Parathyroid adenoma (tissue), 2 donors: Measurements from ENCODE around the gene PPP2R5E.
A peak's percentile ranks its signal among the peaks of the same experiment; 100 is the strongest.

Source experiments
- H2AFZ ChIP-seq: fragments of 300-600 bp; sonication (generic); one replicate; pipeline ENCODE4 v1.7.0; 2017; ENCODE audit warnings: antibody characterized with exemption, mild to moderate bottlenecking
- H3K27ac ChIP-seq: fragments of 300-600 bp; sonication (generic); one replicate; pipeline ENCODE4 v1.7.0; 2017
- H3K27me3 ChIP-seq: fragments of 300-600 bp; sonication (generic); one replicate; pipeline ENCODE4 v1.7.0; 2017; ENCODE audit warnings: low read length; ENCODE audit not compliant: control insufficient read depth, insufficient read depth
- H3K36me3 ChIP-seq: fragments of 300-600 bp; sonication (generic); one replicate; pipeline ENCODE4 v1.7.0; 2017; ENCODE audit warnings: low read length; ENCODE audit not compliant: control insufficient read depth, insufficient read depth
- H3K4me1 ChIP-seq: fragments of 300-600 bp; sonication (generic); one replicate; pipeline ENCODE4 v1.7.0; 2017; ENCODE audit warnings: control low read depth
- H3K4me2 ChIP-seq: fragments of 300-600 bp; sonication (generic); one replicate; pipeline ENCODE4 v1.7.0; 2017; ENCODE audit warnings: low read length
- H3K4me3 ChIP-seq: fragments of 300-600 bp; sonication (generic); one replicate; pipeline ENCODE4 v1.7.0; 2017; ENCODE audit warnings: low read depth, low read length
- H3K79me2 ChIP-seq: fragments of 300-600 bp; sonication (generic); one replicate; pipeline ENCODE4 v1.7.0; 2017; ENCODE audit warnings: control low read depth
- H3K9ac ChIP-seq: fragments of 300-600 bp; sonication (generic); one replicate; pipeline ENCODE4 v1.7.0; 2017; ENCODE audit warnings: mild to moderate bottlenecking
- H3K9me3 ChIP-seq: fragments of 300-600 bp; sonication (generic); one replicate; pipeline ENCODE4 v1.7.0; 2017; ENCODE audit warnings: low read length; ENCODE audit not compliant: control insufficient read depth
- CTCF ChIP-seq: fragments of 300-600 bp; sonication (generic); IDR thresholded peaks from one replicate; pipeline ENCODE4 v1.7.0; 2017; ENCODE audit warnings: antibody characterized with exemption, mild to moderate bottlenecking
- donor health status: primary hyperparathyroidism.

The PPP2R5E gene

GRCh38 chr14:63472986-63473788 lies 70.0 kb downstream of the PPP2R5E start:
- no peak overlapping the region for H3K4me3 ChIP-seq
- no peak for TF ChIP-seq CTCF
- H3K4me1 ChIP-seq: peaks cover 5% of the 10 kb centered on the region
- no peaks in the 10 kb centered on the region for H3K9me3 ChIP-seq
- H3K4me2 ChIP-seq: no peak overlapping the region
- no peaks in the 10 kb centered on the region for H3K27me3 ChIP-seq
- no peak overlapping the region for H3K27ac ChIP-seq
- H2AFZ ChIP-seq: no peak overlapping the region
- H3K36me3 ChIP-seq: no peaks in the 10 kb centered on the region
- H3K9ac ChIP-seq: no peak overlapping the region
- no peaks in the 10 kb centered on the region for H3K79me2 ChIP-seq

GRCh38 chr14:63470962-63471793 lies 72.0 kb downstream of the PPP2R5E start:
- H3K9me3 ChIP-seq: no peaks in the 10 kb centered on the region
- TF ChIP-seq CTCF: no peak
- H3K4me1 ChIP-seq: peaks cover 8% of the 10 kb centered on the region
- no peaks in the 10 kb centered on the region for H3K36me3 ChIP-seq
- H3K79me2 ChIP-seq: no peaks in the 10 kb centered on the region
- H3K4me3 ChIP-seq: no peak overlapping the region
- H3K27ac ChIP-seq: no peak overlapping the region
- no peak overlapping the region for H3K9ac ChIP-seq
- no peak overlapping the region for H2AFZ ChIP-seq
- no peak overlapping the region for H3K4me2 ChIP-seq
- no peaks in the 10 kb centered on the region for H3K27me3 ChIP-seq

- Histone ChIP-seq H3K27ac (peak overlapping the region; percentile 33), H3K9me3 (no peaks in the 10 kb centered on the region), H3K4me3 (peak overlapping the region; percentile 20), H3K36me3 (no peaks in the 10 kb centered on the region), H3K4me2 (no peak overlapping the region), H3K4me1 (peaks cover 8% of the 10 kb centered on the region), H3K79me2 (peaks cover 11% of the 10 kb centered on the region), H2AFZ (no peak overlapping the region), H3K27me3 (no peaks in the 10 kb centered on the region), H3K9ac (no peak overlapping the region)
- TF ChIP-seq CTCF: no peak
Measured at GRCh38 chr14:63468294-63468693, 74.9 kb downstream of the PPP2R5E start.

DNA sequence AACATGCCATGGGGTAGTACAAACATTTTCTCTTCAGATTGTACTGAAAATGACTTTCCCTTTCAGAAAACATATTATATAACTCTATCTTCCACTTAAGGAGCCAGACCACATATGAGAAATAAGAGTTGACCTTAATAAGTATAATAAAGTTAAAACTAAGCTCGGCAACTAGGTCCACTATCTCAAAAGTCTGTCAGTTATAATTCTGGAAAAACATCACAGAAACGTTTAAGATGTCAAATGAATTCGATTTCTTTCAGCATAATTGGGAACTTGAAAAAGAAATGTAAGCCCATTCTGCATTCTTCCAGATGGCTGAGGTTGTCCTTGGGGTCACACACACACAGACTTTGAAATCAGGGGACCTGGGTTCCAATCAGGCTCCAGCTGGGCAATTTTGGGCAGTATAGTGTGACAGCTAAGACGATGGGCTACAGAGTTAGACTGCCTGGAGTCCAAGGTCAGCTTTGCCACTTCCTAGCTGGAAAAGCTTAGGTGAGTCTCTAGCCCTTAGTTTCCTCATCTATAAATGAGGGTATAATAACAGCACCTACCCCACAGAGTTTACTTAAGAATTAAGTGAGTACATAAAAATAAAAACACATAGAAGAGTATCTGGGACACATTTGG lies 75.6 kb downstream of the PPP2R5E start:
- Histone ChIP-seq H3K4me1 (peaks cover 8% of the 10 kb centered on the region), H3K27me3 (no peaks in the 10 kb centered on the region), H3K9ac (no peak overlapping the region), H3K9me3 (no peaks in the 10 kb centered on the region), H3K79me2 (peaks cover 11% of the 10 kb centered on the region), H3K4me3 (no peak overlapping the region), H3K27ac (peak overlapping the region; percentile 33), H3K36me3 (no peaks in the 10 kb centered on the region), H3K4me2 (peak overlapping the region; percentile 1), H2AFZ (no peak overlapping the region)
- TF ChIP-seq CTCF: no peak
